KMS-11 (cell line): ENCODE results near the gene ENPP6.

ENCODE experiments used
- H2AFZ ChIP-seq: fragments of 200-600 bp; sonication (generic); 2 replicates; pipeline ENCODE4 v1.6.1; 2016; ENCODE audit warnings: antibody characterized with exemption, mixed run types, low read depth
- H3K27ac ChIP-seq: fragments of 200-600 bp; sonication (generic); 2 replicates; pipeline ENCODE4 v1.6.1; 2016; ENCODE audit warnings: mild to moderate bottlenecking, mixed run types
- H3K27me3 ChIP-seq: fragments of 200-600 bp; sonication (generic); 2 replicates; pipeline ENCODE4 v1.6.1; 2017; ENCODE audit warnings: mild to moderate bottlenecking, low read depth, mixed run types, moderate library complexity; ENCODE audit not compliant: insufficient read depth
- H3K36me3 ChIP-seq: fragments of 200-600 bp; sonication (generic); 2 replicates; pipeline ENCODE4 v1.6.1; 2017; ENCODE audit warnings: mild to moderate bottlenecking, mixed run types; ENCODE audit not compliant: insufficient read depth
- H3K4me1 ChIP-seq: fragments of 200-600 bp; sonication (generic); 2 replicates; pipeline ENCODE4 v1.6.1; 2016; ENCODE audit warnings: mild to moderate bottlenecking, low read depth, mixed run types; ENCODE audit not compliant: poor library complexity, severe bottlenecking
- H3K4me2 ChIP-seq: fragments of 200-600 bp; sonication (generic); 2 replicates; pipeline ENCODE4 v1.7.0; 2016; ENCODE audit warnings: mild to moderate bottlenecking, mixed run types
- H3K4me3 ChIP-seq: fragments of 200-600 bp; sonication (generic); IDR thresholded peaks from 2 replicates; pipeline ENCODE4 v1.6.1; 2017; ENCODE audit warnings: low read depth, low read length, mixed read lengths; ENCODE audit not compliant: insufficient read depth
- H3K79me2 ChIP-seq: fragments of 200-600 bp; sonication (generic); 2 replicates; pipeline ENCODE4 v1.6.1; 2016; ENCODE audit warnings: low read depth, mixed run types; ENCODE audit not compliant: insufficient read depth
- H3K9ac ChIP-seq: fragments of 200-600 bp; sonication (generic); 2 replicates; pipeline ENCODE4 v1.6.1; 2016; ENCODE audit warnings: mild to moderate bottlenecking, mixed run types
- H4K20me1 ChIP-seq: fragments of 200-600 bp; sonication (generic); 2 replicates; pipeline ENCODE4 v1.6.1; 2016; ENCODE audit warnings: mild to moderate bottlenecking, mixed run types; ENCODE audit not compliant: insufficient read depth
- TF ChIP-seq, protein P1 (sequence below): fragments of 200-600 bp; sonication (generic); conservative IDR thresholded peaks from 2 replicates; pipeline ENCODE4 v1.6.1; 2017; ENCODE audit warnings: low read depth, mild to moderate bottlenecking, antibody characterized with exemption, low read length, moderate library complexity, mixed read lengths

ENPP6 gene

DNA sequence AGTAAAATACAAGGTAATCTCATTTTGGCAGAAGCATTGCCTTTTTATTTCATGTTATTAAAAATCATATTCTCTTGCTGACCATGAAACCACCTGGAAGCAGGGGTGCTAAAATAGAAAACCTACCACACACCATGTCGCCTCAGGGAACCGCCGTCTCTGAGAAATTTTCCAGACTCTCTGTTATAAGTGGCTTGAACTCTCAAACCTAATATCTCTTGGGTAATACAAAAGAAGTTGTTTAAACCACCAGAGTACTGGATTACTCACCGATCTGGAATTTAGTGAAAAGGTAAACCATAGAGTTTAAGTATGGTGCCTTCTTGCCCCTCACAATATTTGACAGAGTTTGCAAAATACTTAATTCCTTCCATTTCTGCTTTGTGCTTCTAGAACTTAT is 27.7 kb downstream of the ENPP6 start:
- H2AFZ ChIP-seq = no peak overlapping the region
- no peak overlapping the region for H3K4me2 ChIP-seq
- H3K36me3 ChIP-seq = no peaks in the 10 kb centered on the region
- TF ChIP-seq, protein P1, sequence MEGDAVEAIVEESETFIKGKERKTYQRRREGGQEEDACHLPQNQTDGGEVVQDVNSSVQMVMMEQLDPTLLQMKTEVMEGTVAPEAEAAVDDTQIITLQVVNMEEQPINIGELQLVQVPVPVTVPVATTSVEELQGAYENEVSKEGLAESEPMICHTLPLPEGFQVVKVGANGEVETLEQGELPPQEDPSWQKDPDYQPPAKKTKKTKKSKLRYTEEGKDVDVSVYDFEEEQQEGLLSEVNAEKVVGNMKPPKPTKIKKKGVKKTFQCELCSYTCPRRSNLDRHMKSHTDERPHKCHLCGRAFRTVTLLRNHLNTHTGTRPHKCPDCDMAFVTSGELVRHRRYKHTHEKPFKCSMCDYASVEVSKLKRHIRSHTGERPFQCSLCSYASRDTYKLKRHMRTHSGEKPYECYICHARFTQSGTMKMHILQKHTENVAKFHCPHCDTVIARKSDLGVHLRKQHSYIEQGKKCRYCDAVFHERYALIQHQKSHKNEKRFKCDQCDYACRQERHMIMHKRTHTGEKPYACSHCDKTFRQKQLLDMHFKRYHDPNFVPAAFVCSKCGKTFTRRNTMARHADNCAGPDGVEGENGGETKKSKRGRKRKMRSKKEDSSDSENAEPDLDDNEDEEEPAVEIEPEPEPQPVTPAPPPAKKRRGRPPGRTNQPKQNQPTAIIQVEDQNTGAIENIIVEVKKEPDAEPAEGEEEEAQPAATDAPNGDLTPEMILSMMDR = no peak
- H3K27me3 ChIP-seq = no peaks in the 10 kb centered on the region
- no peaks in the 10 kb centered on the region for H3K79me2 ChIP-seq
- no peak overlapping the region for H3K27ac ChIP-seq
- no peak overlapping the region for H3K4me3 ChIP-seq
- no peaks in the 10 kb centered on the region for H3K4me1 ChIP-seq
- H3K9ac ChIP-seq = no peak overlapping the region
- no peaks in the 10 kb centered on the region for H4K20me1 ChIP-seq

DNA sequence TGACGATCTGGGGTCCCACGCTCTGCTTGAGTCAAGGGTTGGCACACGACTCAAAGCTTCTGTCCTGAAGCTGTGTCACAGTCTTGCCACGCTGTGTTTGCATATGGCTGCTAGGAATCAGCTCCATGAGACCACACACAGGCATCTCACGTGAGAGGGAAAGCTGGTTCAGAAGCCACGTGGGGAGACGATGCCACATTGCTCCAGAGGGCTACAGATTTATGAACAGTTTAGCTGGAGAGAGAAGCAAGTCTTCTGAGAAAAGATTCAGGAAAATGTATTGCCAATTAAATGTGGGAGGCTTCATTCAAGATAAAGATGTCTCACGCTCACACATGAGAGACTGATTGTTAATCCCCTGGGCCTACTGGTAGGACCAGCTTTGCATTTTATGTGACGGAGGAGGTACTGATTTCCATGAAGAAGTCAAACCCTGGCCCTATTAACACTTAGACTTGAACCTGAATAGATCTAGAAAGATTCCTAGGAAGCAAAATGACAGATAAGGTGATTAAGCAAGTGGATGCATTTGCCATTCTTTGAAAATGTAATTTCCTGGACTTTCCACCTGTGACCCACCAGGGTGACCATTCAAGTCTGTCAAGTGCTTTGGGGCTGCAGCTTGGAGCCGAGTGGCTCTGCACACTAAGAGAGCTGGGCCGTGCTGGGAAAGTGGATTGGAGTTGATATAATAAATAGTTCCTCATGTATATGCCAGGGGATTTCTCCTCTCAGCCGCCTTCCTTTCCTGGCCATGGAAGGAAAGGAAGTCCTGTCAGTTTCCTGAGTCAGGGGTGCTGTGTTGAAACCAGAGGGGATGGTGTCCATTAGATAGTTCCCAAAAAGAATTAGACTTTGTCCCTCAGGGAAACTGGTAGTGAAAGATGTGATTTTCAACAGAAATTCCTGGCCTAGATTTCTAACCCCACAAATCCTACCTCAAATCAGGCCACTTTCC is 29.0 kb downstream of the ENPP6 start:
- Histone ChIP-seq H4K20me1 (no peaks in the 10 kb centered on the region), H3K4me2 (no peak overlapping the region), H3K4me3 (no peak overlapping the region), H3K27me3 (no peaks in the 10 kb centered on the region), H3K9ac (no peak overlapping the region), H3K27ac (no peak overlapping the region), H3K4me1 (no peaks in the 10 kb centered on the region), H3K36me3 (no peaks in the 10 kb centered on the region), H2AFZ (no peak overlapping the region), H3K79me2 (no peaks in the 10 kb centered on the region)
- TF ChIP-seq, protein P1 = no peak

DNA sequence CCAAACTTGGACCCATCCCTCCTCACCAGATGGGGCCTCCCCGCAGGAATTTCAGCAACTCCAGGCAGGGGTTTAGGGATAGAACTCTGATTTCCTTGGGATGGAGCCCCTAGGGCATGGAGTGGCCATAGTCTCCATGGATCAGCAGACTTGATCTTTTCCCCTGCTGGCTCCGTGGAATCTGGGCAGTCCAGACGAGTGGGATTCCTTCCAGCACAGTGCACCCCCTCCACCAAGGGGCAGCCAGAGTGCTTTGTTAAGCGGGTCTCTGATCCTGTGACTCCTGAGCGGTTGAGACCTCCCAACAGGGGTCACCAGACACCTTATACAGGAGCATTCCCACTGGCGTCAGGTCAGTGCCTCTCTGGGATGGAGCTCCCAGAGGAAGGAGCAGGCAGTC is 40.4 kb downstream of the ENPP6 start:
- TF ChIP-seq, protein P1 = no peak
- H3K4me3 ChIP-seq = no peak overlapping the region
- H3K9ac ChIP-seq = no peak overlapping the region
- no peak overlapping the region for H3K4me2 ChIP-seq
- H4K20me1 ChIP-seq = no peaks in the 10 kb centered on the region
- no peaks in the 10 kb centered on the region for H3K79me2 ChIP-seq
- H3K27me3 ChIP-seq = no peaks in the 10 kb centered on the region
- H3K4me1 ChIP-seq = no peaks in the 10 kb centered on the region
- no peak overlapping the region for H2AFZ ChIP-seq
- H3K27ac ChIP-seq = no peak overlapping the region
- H3K36me3 ChIP-seq = no peaks in the 10 kb centered on the region

DNA sequence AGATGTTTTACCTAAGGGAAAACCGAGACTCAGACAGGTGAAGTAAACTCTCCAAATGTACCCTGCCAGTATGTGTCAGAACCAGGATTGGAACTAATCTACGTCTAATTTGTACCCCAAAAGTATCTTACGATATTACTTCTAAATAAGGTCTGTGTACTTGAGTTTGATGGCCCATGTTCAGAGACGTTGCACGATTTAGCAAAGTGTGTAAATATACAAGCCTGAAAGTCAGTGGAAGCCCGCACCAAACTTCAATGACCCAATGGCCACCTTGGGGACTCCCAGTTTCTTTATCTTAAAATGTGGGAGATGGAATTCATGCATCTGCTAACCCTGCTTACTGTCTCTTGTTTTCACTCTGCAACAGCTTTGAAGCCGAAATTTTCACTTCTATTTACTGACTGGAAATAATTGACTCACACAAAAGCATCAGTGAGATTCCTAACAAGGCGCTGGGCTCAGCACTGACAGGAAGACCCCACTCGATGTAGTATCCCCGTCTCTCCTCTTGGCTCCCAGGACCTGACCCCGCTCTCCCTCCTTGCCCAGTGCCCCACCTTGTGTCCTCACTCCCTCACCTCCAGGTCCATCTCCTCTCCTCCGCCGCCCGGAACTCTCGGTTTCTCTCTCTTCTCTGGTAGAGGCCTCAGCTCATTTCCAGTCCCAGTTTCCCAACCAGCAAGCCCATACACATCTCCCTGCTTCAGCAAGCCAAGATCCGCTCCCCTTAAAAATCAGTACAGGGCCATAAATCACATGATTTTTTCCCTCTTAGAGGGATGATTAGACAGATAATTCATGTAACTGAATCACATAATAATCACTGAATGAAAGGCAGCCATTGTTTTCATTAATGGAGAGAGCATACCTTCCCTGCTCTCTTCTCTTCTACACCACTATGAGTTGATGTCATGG is 42.8 kb downstream of the ENPP6 start:
- no peaks in the 10 kb centered on the region for H4K20me1 ChIP-seq
- no peak overlapping the region for H3K4me2 ChIP-seq
- H3K9ac ChIP-seq = no peak overlapping the region
- no peaks in the 10 kb centered on the region for H3K36me3 ChIP-seq
- no peaks in the 10 kb centered on the region for H3K79me2 ChIP-seq
- no peak overlapping the region for H3K27ac ChIP-seq
- no peak overlapping the region for H2AFZ ChIP-seq
- TF ChIP-seq, protein P1 = no peak
- no peaks in the 10 kb centered on the region for H3K4me1 ChIP-seq
- no peak overlapping the region for H3K4me3 ChIP-seq
- no peaks in the 10 kb centered on the region for H3K27me3 ChIP-seq
